Body of pancreas (tissue), 4 donors: Measurements from ENCODE around the gene MAML3.

Source experiments
- CTCF ChIP-seq, 7 experiments: fragments of 450-650 bp in 4 of 7; fragments of 200-600 bp in 3 of 7; sonication (generic) in 3 of 7; IDR thresholded peaks; one replicate each; pipeline ENCODE4 v1.5.1; 2016 to 2019; ENCODE audit warnings: antibody characterized with exemption in 7 of 7
- POLR2A ChIP-seq, 3 donors: fragments of 450-650 bp; IDR thresholded peaks; one replicate each; pipeline ENCODE4 v1.6.1; 2016; ENCODE audit warnings: antibody characterized with exemption in 3 of 3, mild to moderate bottlenecking in 2 of 3

- TF ChIP-seq CTCF (IDR thresholded peaks at IDR 0.05) (no peak), POLR2A (IDR thresholded peaks at IDR 0.05) (peak in 1 of 3 donors; percentile 42)
Observed at GRCh38 chr4:140092094-140092851, 61.7 kb downstream of the MAML3 start.
